ENCODE results near the gene EVL. TPM values are rescaled to one million over a fixed set of nuclear protein-coding genes. Genes with fewer than 3 reads are reported as not detected.

Gene EVL
- total RNA-seq, 1 donor from 2014 or later: 157 TPM

DNA sequence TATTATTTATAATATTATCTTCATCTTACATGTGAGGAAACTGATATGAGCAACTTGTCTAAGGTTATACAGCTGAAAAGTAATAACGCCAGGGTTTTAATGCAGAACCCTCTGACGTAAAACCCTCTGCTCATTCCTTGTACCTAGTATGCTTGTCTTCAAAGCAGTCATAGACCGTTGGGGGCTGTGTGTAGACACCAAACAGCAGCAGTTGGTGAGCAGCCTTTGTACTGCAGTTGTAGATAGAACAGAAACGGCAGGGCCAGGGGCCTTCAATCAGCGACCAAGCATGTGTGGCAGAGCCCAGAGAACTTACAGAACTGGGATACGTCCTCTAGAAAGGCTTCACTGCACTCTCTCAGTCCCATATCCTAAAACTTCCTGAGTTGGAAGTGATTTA lies 28.1 kb downstream of the EVL start:
- no peak overlapping the region for H3K4me3 Mint-ChIP-seq (ENCODE audit: unreplicated experiment)
- no peaks in the 10 kb centered on the region for H3K9me3 Mint-ChIP-seq (ENCODE audit: unreplicated experiment)
- no peaks in the 10 kb centered on the region for H3K27me3 Mint-ChIP-seq (ENCODE audit: unreplicated experiment)
- TF ChIP-seq, protein P1, sequence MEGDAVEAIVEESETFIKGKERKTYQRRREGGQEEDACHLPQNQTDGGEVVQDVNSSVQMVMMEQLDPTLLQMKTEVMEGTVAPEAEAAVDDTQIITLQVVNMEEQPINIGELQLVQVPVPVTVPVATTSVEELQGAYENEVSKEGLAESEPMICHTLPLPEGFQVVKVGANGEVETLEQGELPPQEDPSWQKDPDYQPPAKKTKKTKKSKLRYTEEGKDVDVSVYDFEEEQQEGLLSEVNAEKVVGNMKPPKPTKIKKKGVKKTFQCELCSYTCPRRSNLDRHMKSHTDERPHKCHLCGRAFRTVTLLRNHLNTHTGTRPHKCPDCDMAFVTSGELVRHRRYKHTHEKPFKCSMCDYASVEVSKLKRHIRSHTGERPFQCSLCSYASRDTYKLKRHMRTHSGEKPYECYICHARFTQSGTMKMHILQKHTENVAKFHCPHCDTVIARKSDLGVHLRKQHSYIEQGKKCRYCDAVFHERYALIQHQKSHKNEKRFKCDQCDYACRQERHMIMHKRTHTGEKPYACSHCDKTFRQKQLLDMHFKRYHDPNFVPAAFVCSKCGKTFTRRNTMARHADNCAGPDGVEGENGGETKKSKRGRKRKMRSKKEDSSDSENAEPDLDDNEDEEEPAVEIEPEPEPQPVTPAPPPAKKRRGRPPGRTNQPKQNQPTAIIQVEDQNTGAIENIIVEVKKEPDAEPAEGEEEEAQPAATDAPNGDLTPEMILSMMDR (IDR thresholded peaks at IDR 0.05): no peak
- peaks cover 19% of the 10 kb centered on the region for H3K4me1 Mint-ChIP-seq (ENCODE audit: unreplicated experiment)
- no peak for DNase-seq (ENCODE audit: extremely low spot score, unreplicated experiment)
- H3K27ac Mint-ChIP-seq (ENCODE audit: unreplicated experiment): no peak overlapping the region
- peaks cover 19% of the 10 kb centered on the region for H3K36me3 Mint-ChIP-seq (ENCODE audit: unreplicated experiment)

DNA sequence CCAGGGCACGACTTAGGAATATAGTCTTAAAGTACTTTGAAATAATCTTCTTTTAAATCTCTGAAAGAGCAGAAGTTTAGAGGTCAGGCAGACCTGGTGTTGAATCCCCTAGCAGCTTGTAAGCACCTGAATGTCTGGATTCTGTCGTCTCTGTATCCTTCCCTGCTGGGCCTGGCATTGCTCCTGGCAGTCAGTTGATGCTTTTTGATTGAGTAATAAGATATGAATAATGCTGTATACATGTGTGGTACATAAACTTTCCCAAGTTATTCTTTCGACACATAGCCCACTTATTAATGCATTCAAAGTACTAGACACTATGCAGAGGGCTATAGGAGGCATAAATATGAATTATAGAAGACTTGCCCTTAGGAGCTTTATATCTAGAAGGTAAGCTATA lies 31.4 kb downstream of the EVL start:
- Mint-ChIP-seq H3K27me3 (ENCODE audit: unreplicated experiment) (no peaks in the 10 kb centered on the region), H3K9me3 (ENCODE audit: unreplicated experiment) (no peaks in the 10 kb centered on the region), H3K27ac (ENCODE audit: unreplicated experiment) (peak overlapping the region; percentile 52), H3K4me3 (ENCODE audit: unreplicated experiment) (no peak overlapping the region), H3K4me1 (ENCODE audit: unreplicated experiment) (peaks cover 36% of the 10 kb centered on the region), H3K36me3 (ENCODE audit: unreplicated experiment) (peaks cover 20% of the 10 kb centered on the region)
- no peak for DNase-seq (ENCODE audit: extremely low spot score, unreplicated experiment)
- TF ChIP-seq, protein P1 (IDR thresholded peaks at IDR 0.05): no peak

DNA sequence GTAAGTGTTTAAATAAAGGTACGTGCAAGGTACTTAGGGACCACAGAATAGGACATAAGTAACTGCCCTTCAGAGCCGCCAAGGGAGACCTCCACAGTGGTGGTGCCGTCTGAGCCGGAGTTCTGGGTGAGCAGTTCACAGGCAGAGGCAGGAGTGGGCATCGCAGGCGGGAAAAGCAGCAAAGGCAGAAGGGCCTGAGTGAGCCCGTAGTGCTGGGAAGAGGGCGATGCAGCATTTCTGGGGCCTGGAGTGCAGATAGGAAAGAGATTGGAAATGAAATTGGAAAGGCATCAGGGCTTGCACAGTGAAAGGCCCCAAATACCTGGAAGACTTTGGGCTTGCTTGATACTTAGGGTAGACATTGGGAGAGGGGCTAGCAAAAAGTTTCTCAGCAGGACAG lies 32.9 kb downstream of the EVL start:
- H3K36me3 Mint-ChIP-seq (ENCODE audit: unreplicated experiment): peaks cover 20% of the 10 kb centered on the region
- TF ChIP-seq, protein P1 (IDR thresholded peaks at IDR 0.05): no peak
- H3K27ac Mint-ChIP-seq (ENCODE audit: unreplicated experiment): no peak overlapping the region
- no peak for DNase-seq (ENCODE audit: extremely low spot score, unreplicated experiment)
- H3K27me3 Mint-ChIP-seq (ENCODE audit: unreplicated experiment): no peaks in the 10 kb centered on the region
- H3K9me3 Mint-ChIP-seq (ENCODE audit: unreplicated experiment): no peaks in the 10 kb centered on the region
- peaks cover 48% of the 10 kb centered on the region for H3K4me1 Mint-ChIP-seq (ENCODE audit: unreplicated experiment)
- H3K4me3 Mint-ChIP-seq (ENCODE audit: unreplicated experiment): no peak overlapping the region

DNA sequence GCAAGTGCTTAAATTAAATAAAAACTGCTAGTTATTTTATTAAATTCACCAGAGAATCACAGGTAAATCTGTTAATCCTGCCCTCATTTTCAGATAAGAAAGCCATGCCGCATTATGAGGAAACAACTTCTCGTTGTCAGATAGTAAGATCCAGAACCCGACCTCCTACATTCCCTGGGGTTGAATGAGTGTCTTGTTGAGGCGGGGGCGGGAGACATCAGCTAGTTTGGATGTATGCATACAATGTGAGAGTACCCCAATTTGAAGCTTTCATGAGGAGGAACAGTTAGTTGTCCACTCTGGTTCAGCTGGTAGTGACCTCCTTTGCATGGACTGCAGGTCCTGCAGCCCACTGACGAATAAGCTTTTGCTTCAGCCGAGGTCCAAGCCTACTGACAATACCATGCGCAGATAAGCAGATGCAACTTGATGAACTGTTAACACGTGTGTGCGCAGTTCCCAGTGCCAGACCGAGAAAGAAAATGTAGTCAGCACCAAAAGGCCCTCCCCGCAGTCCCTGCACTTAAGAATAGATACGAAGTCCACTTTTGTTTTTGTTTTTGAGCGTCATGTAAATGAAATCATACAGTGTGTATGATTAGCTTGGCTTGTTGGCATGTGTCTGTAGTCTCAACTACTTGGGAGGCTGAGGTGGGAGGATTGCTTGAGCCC lies 34.9 kb downstream of the EVL start:
- no peak for DNase-seq (ENCODE audit: extremely low spot score, unreplicated experiment)
- Mint-ChIP-seq H3K36me3 (ENCODE audit: unreplicated experiment) (peaks cover 17% of the 10 kb centered on the region), H3K9me3 (ENCODE audit: unreplicated experiment) (no peaks in the 10 kb centered on the region), H3K4me3 (ENCODE audit: unreplicated experiment) (no peak overlapping the region), H3K4me1 (ENCODE audit: unreplicated experiment) (peaks cover 68% of the 10 kb centered on the region), H3K27me3 (ENCODE audit: unreplicated experiment) (no peaks in the 10 kb centered on the region), H3K27ac (ENCODE audit: unreplicated experiment) (peak overlapping the region; percentile 20)
- TF ChIP-seq, protein P1 (IDR thresholded peaks at IDR 0.05): no peak

DNA sequence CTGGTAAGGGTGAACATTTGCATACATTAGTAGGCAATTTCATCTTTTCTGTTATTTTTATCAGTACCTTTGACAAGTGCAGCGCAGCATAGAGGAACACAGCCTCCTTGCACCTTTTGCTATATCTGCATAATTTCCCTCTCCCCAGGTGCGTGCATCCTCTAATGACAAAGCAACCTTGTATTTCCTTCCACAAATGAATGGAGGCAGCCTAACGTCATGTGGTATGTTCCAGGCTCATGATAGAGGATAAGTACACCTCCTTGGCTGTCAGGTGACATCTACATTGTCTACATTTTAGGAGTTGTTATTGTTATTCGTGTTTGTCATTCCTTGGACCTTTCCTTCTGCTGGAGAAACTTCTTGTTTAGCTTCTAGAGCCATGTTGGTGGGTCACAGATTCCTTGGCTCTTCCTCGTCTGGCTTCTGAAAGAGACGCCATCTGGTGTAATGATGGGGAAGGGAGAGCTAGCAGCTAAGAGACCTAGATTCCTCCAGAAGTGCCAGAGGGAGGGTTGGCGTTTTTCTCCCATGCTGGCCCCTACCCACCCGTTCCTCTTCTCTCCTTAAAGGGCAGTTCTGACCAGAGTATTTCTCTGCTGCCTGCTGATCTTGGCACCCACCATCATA lies 37.0 kb downstream of the EVL start:
- Mint-ChIP-seq H3K27ac (ENCODE audit: unreplicated experiment) (peak overlapping the region; percentile 88), H3K4me1 (ENCODE audit: unreplicated experiment) (peaks cover 70% of the 10 kb centered on the region), H3K9me3 (ENCODE audit: unreplicated experiment) (no peaks in the 10 kb centered on the region), H3K27me3 (ENCODE audit: unreplicated experiment) (no peaks in the 10 kb centered on the region), H3K4me3 (ENCODE audit: unreplicated experiment) (no peak overlapping the region), H3K36me3 (ENCODE audit: unreplicated experiment) (peaks cover 17% of the 10 kb centered on the region)
- no peak for DNase-seq (ENCODE audit: extremely low spot score, unreplicated experiment)
- TF ChIP-seq, protein P1 (IDR thresholded peaks at IDR 0.05): no peak

All from osteocyte (in vitro differentiated cells).